GM12892 (cell line): ENCODE measurements around the gene CDHR3.

Experiments
- POLR2A ChIP-seq: IDR thresholded peaks from 2 replicates; pipeline ENCODE4 v1.6.1; 2011; ENCODE audit warnings: low read depth, low read length, control low read depth
- POLR2AphosphoS5 ChIP-seq: IDR thresholded peaks from 2 replicates; pipeline ENCODE4 v1.6.1; 2011; ENCODE audit warnings: low read depth, low read length, control low read depth
- TAF1 ChIP-seq: IDR thresholded peaks from 2 replicates; pipeline ENCODE4 v1.6.1; 2011; ENCODE audit warnings: low read depth, mild to moderate bottlenecking, control low read depth, low read length, borderline replicate concordance

GRCh38 chr7:106068538-106068961, 105.5 kb downstream of the CDHR3 start:
- TF ChIP-seq POLR2AphosphoS5 = no peak
- no peak for TF ChIP-seq POLR2A
- TF ChIP-seq TAF1 = no peak
